OCI-LY3 (cell line): ENCODE results near the gene PON2.

Experiments used
- H2AFZ ChIP-seq: fragments of 200-600, 300-600 bp; shearing (Covaris generic); 2 replicates; pipeline ENCODE4 v1.6.0; 2014; ENCODE audit warnings: antibody characterized with exemption, low read depth, low read length
- H3K27ac ChIP-seq: fragments of 200-600, 300-600 bp; sonication (generic); 2 replicates; pipeline ENCODE4 v1.5.1; 2014; ENCODE audit warnings: mild to moderate bottlenecking, low read length, moderate library complexity, mixed read lengths
- H3K27me3 ChIP-seq: fragments of 200-600, 300-600 bp; sonication (generic); 2 replicates; pipeline ENCODE4 v1.6.1; 2014; ENCODE audit warnings: low read depth, low read length, mixed read lengths
- H3K36me3 ChIP-seq: fragments of 200-600, 300-600 bp; sonication (generic); replicated peaks from 2 replicates; pipeline ENCODE3; 2014; ENCODE audit warnings: low read depth, low read length, mixed read lengths
- H3K4me1 ChIP-seq: fragments of 300-600, 200-600 bp; sonication (generic); 2 replicates; pipeline ENCODE4 v1.6.1; 2014; ENCODE audit warnings: low read length, mixed read lengths
- H3K4me2 ChIP-seq: fragments of 200-600, 300-600 bp; sonication (generic); 2 replicates; pipeline ENCODE4 v1.6.1; 2014; ENCODE audit warnings: low read length, mixed read lengths
- H3K4me3 ChIP-seq: fragments of 300-600, 200-600 bp; sonication (generic); 2 replicates; pipeline ENCODE4 v1.5.1; 2014; ENCODE audit warnings: antibody characterized with exemption, mild to moderate bottlenecking, low read length, moderate library complexity
- H3K79me2 ChIP-seq: fragments of 300-600, 200-600 bp; shearing (Covaris generic); 2 replicates; pipeline ENCODE4 v1.6.1; 2014; ENCODE audit warnings: mild to moderate bottlenecking, low read length, mixed read lengths
- H3K9ac ChIP-seq: fragments of 300-600, 200-600 bp; shearing (Covaris generic); 2 replicates; pipeline ENCODE4 v1.6.0; 2014; ENCODE audit warnings: mild to moderate bottlenecking, low read length, moderate library complexity
- H3K9me3 ChIP-seq: fragments of 200-600, 300-600 bp; shearing (Covaris generic); 2 replicates; pipeline ENCODE4 v1.6.1; 2014; ENCODE audit warnings: low read length, mixed read lengths; ENCODE audit not compliant: insufficient read depth
- H4K20me1 ChIP-seq: fragments of 200-600, 300-600 bp; sonication (generic); 2 replicates; pipeline ENCODE4 v1.6.1; 2016; ENCODE audit warnings: low read length, mixed read lengths; ENCODE audit not compliant: insufficient read depth
- CTCF ChIP-seq: fragments of 200-600, 300-600 bp; sonication (generic); IDR thresholded peaks from 2 replicates; pipeline ENCODE4 v1.5.1; 2014; ENCODE audit warnings: antibody characterized with exemption, low read length, low read depth
- EZH2phosphoT487 ChIP-seq: fragments of 200-600 bp; shearing (Covaris generic); IDR thresholded peaks from 2 replicates; pipeline ENCODE4 v1.6.1; 2018; ENCODE audit warnings: antibody characterized with exemption, mixed run types, low read depth

PON2 gene

DNA sequence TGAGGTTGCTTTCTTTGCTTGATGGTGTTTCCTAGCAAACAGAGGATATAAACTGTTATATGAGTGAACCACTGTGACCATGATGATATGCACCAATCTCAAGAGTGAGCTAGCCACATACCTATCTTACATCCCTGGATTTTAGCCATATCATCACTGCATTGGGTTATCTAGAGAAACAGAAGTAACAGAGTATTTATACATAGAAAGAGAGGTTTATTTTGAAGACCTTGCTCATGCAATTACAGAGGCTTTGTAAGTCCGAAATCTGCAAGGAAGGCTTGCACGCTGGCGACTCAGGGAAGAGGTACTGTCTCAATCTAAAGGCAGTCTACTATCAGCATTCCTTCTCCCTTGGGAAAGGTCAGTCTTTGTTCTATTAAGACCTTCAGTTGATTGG lies 11.8 kb upstream of the PON2 start:
- Histone ChIP-seq H3K36me3 (no peaks in the 10 kb centered on the region), H3K4me2 (no peak overlapping the region), H2AFZ (no peak overlapping the region), H3K27ac (no peak overlapping the region), H3K27me3 (no peaks in the 10 kb centered on the region), H3K9ac (no peak overlapping the region), H3K4me3 (no peak overlapping the region), H4K20me1 (no peaks in the 10 kb centered on the region), H3K79me2 (no peaks in the 10 kb centered on the region), H3K4me1 (no peaks in the 10 kb centered on the region), H3K9me3 (no peaks in the 10 kb centered on the region)
- TF ChIP-seq CTCF, result no peak
- no peak for TF ChIP-seq EZH2phosphoT487

DNA sequence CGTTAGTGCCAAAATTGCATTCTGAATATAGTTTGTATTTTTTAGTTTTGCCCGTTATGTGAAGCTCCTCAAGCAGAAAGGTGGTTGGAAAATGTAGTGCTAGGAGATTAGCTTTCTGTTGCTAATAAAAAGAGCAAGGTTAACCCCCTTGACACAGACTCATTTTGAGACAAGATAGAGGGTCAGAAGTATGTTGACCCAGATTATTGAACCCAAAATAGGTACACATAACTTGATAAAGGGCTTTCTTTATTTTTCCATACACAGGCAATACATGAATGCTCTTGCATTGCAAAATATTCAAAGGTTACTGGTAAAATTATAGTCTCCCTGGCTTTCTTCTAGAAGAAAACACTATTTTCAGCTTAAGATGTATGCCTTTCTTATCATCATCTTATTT lies 10.0 kb upstream of the PON2 start:
- Histone ChIP-seq H3K27me3 (no peaks in the 10 kb centered on the region), H3K36me3 (no peaks in the 10 kb centered on the region), H3K27ac (no peak overlapping the region), H3K4me3 (no peak overlapping the region), H4K20me1 (no peaks in the 10 kb centered on the region), H2AFZ (no peak overlapping the region), H3K4me2 (no peak overlapping the region), H3K9ac (no peak overlapping the region), H3K79me2 (no peaks in the 10 kb centered on the region), H3K4me1 (no peaks in the 10 kb centered on the region), H3K9me3 (no peaks in the 10 kb centered on the region)
- TF ChIP-seq CTCF, result no peak
- TF ChIP-seq EZH2phosphoT487, result no peak

GRCh38 chr7:95441042-95441823 lies 6.4 kb upstream of the PON2 start:
- H3K4me3 ChIP-seq, result no peak overlapping the region
- H3K27ac ChIP-seq, result no peak overlapping the region
- no peaks in the 10 kb centered on the region for H3K79me2 ChIP-seq
- H3K9me3 ChIP-seq, result no peaks in the 10 kb centered on the region
- no peak overlapping the region for H2AFZ ChIP-seq
- H3K36me3 ChIP-seq, result no peaks in the 10 kb centered on the region
- no peak overlapping the region for H3K4me2 ChIP-seq
- TF ChIP-seq CTCF (no peak), EZH2phosphoT487 (no peak)
- H4K20me1 ChIP-seq, result no peaks in the 10 kb centered on the region
- no peaks in the 10 kb centered on the region for H3K27me3 ChIP-seq
- no peaks in the 10 kb centered on the region for H3K4me1 ChIP-seq
- H3K9ac ChIP-seq, result no peak overlapping the region

- Histone ChIP-seq H3K4me3 (no peak overlapping the region), H3K4me1 (no peaks in the 10 kb centered on the region), H3K27ac (no peak overlapping the region)
Measured at GRCh38 chr7:95440394-95441038, 5.7 kb upstream of the PON2 start.

More at GRCh38 chr7:95440394-95441038, 5.7 kb upstream of the PON2 start:
- Histone ChIP-seq H3K27me3 (no peaks in the 10 kb centered on the region), H3K4me2 (no peak overlapping the region), H4K20me1 (no peaks in the 10 kb centered on the region), H2AFZ (no peak overlapping the region), H3K79me2 (no peaks in the 10 kb centered on the region), H3K36me3 (no peaks in the 10 kb centered on the region), H3K9ac (no peak overlapping the region), H3K9me3 (no peaks in the 10 kb centered on the region)
- no peak for TF ChIP-seq CTCF
- no peak for TF ChIP-seq EZH2phosphoT487
